Embryonic facial prominence (tissue), 1 donor: ENCODE measurements around the gene VPS39.
"Not testable (repeated sequence)": the region's sequence is repeated elsewhere in the genome, so short reads cannot be mapped to it uniquely, and the experiment has no call there.

Source experiments
- DNase-seq: peaks from one replicate; pipeline ENCODE4 v3.0.0-alpha.2; 2016; ENCODE audit errors: extremely low spot score

Gene VPS39, protein sequence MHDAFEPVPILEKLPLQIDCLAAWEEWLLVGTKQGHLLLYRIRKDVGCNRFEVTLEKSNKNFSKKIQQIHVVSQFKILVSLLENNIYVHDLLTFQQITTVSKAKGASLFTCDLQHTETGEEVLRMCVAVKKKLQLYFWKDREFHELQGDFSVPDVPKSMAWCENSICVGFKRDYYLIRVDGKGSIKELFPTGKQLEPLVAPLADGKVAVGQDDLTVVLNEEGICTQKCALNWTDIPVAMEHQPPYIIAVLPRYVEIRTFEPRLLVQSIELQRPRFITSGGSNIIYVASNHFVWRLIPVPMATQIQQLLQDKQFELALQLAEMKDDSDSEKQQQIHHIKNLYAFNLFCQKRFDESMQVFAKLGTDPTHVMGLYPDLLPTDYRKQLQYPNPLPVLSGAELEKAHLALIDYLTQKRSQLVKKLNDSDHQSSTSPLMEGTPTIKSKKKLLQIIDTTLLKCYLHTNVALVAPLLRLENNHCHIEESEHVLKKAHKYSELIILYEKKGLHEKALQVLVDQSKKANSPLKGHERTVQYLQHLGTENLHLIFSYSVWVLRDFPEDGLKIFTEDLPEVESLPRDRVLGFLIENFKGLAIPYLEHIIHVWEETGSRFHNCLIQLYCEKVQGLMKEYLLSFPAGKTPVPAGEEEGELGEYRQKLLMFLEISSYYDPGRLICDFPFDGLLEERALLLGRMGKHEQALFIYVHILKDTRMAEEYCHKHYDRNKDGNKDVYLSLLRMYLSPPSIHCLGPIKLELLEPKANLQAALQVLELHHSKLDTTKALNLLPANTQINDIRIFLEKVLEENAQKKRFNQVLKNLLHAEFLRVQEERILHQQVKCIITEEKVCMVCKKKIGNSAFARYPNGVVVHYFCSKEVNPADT

DNA sequence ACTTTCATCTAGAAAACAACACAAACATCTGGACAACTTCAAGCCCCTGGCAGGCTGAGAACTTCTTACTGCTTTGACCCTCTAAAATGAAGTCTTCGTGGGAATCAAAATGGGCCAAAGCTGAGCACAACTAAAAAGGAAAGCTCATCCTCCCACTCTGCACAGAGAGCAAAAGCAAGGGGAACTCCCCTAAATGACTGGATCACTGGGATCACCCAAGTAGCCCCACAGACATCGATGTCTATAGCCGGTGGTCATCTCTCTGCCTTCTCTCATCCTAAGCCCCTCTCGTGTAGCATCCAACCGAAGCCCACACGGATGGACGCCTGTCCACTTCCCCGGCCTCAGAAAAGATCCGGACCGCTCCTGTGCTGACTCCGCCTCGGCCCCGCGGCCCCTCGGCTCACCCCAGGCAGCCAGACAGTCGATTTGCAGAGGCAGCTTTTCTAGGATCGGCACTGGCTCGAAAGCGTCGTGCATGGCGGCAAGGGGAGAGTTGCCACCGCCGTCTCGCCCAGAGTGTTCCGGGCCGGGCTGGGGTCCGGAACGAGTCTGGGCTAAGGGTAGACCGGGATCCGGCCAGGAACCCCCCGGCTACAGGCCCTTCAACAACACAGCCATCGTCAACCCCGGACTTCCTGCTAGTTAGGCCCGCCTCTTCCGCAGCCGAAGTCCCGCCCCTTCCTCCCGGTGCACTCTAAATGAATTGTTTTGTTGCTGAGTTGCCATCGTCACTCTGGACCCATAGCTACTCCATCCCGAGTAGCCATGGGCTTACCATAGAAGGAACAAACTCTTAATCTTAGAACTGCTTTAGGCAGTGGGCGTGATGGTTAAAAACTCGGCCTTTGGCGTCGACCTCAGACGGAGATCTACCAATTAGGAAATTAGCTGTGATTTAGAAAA lies at the start of gene VPS39:
Gene VPS39, minus strand, starts transcription at position 631 of the 906 bp plus-strand sequence. Its CDS starts 151 bp downstream, at position 480.
- DNase-seq = peak; percentile 82

DNA sequence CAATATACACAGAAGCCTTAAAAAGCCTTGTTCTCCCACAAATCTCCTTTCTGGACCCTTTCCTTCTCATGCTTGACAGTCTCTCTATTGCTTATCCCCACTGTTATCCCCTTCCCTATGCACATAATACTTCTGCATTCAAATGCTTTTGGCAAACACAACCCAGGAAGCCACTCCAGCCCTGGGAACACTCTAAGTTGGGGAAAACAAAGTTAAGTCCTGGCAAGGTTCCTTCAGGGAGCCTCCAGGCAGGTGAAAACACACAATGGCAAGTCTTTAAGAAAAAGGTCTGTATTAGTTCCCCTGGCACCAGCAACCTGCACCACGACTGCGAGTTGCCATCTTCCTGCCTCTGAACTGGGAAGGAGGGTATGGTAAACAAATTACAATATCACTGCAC lies 45.2 kb upstream of the VPS39 start:
- no peak for DNase-seq

DNA sequence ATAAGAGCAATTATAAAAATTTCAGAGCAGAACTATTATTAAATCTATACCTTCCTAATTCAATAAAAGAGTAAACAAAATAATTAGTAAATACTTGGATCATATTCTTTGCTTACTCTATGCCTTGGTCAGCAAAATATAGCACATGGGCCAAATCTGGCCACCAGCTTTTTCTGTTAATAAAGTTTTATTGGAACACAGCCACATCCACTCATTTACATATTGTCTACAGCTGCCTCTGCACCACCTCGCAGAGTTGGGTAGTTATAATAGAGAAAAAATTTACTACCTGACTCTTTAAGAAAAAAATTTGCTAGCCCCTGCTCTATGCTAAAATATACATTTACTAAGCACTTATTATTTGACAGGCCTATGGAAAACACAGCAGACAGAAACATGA lies 32.7 kb upstream of the VPS39 start:
- no peak for DNase-seq

DNA sequence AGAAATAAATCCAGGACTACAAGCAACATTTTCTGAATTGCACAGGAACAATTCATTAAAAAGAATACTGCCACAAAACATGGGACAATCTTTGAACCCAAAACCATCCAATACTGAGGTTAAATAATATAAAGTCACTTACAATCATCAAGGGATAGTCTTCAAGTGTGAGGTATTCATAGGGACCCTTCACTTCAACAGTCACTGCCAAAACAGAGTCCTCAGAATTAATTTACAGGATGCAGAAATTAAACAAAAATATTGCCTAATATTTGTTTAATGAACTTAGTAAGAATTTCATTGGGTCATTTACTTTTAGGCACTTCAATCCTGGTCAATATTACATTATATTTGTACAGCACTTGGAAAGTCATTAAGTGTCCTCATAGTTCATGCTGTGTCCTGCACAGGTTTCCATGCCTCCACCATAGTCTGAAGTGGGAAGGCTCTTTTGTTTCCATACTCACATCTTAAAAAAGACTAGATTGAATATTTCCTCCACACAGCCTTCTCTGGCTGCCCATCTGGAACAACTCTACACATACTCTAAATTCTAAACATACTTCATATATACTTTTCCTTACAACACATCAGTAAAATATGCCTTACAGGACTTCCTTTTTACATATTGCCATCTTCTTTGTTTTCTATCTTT lies 31.6 kb upstream of the VPS39 start:
- no peak for DNase-seq

DNA sequence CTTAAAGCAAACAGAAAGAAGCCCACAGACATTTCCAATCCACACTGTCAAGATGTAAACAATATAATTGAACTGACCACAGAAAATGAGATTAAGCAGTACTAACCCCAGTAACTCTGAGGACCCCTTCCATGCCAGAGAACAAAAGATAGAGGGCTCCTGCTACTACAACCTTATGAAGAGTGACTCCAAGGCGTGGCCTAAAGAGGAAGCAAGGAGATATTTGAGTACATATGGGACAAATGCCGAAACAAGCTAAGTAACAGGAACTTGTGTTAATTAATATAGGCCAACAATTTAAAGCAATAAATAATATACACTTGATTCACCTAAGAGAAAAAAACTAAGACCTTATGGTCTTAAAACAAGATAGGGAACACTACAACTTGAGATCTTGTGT lies 25.0 kb upstream of the VPS39 start:
- DNase-seq = no peak

DNA sequence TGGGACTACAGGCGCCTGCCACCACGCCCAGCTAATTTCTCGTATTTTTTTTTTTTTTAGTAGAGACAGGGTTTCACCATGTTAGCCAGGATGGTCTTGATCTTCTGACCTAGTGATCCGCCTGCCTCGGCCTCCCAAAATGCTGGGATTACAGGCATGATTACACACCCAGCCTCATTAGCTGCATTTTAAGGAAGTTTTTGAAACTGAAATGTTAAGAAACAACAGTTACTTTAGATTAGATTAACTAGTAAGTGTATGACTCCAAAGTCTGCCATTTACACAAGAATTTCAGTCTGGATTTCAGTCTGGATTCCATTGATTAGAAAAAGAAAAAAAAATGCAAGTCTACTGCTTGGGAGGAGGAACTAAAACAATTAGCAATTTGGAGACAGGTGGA lies 24.5 kb upstream of the VPS39 start:
- no peak for DNase-seq

DNA sequence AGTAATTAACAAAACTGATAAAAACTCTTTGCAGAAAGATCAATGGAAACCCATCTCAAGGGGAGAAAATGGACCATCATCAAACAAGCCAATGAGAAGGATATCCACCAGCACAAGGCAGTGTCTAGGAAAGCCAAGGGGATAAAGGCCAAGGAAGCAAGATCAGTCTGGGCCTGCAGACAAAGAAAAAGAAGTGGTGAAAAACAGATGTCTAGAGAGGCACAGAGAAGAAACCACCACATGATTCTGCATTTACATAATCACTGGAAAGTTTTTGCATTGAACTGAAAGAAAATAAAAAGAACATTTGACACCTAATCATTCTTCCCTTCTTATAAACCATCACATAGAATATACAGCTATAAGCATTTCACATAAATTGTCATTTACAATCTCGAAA lies 23.0 kb upstream of the VPS39 start:
- no peak for DNase-seq

DNA sequence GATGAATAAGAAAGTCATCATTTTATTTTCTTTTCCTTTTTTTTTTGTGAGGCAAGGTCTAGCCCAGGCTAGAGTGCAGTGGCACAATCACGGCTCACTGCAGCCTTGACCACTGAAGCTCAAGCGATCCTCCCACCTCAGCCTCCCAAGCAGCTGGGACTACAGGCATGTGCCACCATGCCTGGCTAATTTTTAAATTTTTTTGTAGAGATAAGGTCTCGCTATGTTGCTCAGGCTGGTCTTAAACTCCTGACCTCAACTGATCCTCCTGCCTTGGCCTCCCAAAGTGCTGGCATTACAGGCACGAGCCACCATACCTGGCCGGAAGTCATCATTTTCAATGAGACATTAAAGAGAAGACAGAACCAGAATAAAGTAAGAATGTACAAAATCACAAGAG lies 20.9 kb upstream of the VPS39 start:
- DNase-seq = not testable (repeated sequence)

DNA sequence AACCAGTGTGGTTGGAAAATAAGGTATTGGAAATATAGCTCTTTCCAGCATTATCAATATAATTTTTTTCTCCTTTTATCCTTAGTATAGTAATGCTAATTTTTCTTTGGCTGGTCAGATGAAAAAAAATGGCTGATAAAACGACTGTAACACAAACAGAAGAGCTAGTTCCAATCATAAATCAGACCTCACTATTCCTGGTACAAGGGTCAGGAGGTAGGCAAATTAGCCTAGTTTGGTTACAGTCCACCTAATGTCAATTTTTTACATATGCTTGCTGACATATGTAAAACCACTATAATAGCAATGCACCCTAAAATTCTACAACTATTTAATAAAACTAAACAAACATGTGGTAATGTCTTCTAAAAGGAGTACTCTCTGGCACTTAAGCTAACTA lies 19.9 kb upstream of the VPS39 start:
- no peak for DNase-seq

DNA sequence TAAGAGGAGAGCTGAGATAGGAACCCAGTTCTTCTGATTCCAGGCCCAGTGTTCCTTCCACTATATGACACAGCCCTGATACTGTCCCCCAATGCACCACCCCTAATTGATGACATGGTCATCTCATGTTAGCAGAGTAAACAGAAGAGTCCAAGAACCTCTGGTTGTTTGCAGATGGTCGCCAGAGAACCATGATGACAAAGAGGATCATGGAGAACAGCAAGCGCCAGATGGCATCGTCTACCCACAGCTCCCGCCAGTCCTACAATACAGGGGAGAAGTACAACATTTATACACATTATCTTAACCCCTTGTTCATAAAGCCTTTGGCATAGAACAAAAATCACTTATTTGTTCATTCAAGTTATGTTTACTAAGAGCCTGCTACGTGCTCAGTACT lies 18.5 kb upstream of the VPS39 start:
- DNase-seq = no peak

DNA sequence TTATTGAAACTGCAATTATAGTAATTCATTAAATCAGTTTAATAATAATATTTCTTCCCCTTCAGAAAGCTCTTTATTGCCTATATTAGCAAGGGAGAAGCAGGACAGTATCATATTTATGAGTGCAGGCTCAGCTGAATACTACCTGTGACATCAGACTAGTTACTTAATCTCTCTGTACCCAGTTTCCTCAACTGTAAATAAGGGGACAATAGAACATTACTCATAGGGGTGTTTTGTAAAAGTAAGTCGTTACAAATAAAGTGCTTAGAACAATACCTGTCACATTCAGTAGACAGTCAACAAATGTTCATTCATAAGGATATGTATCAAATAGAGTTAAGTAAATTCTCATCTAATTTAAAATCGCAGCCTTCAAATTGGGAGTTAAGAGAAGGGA lies 12.1 kb upstream of the VPS39 start:
- no peak for DNase-seq

DNA sequence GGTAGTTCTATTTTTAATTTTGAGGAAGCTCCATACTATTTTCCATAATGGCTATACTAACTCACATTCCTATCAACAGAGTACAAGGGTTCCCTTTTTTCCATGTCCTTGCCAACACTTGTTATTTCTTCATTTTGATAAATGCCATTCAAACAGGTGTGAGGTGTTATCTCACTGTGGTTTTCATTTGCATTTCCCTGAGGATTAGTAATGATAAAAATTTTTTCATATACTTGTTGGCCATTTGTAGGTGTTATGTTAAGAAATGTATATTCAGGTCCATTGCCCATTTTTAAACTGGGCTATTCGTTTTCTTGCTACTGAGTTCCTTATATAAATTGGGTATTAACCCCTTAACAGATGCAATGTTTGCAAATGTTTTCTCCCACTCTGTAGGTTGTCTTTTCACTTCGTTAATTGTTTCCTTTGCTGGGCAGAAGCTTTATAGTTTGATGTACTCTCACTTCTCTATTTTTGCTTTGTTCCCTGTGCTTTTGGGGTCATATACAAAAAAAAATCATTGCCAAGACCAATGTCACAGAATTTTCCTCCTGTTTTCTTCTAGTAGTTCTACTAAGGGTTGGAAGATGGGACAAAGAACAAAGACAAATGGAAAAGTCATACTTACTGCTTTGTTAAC lies 11.0 kb upstream of the VPS39 start:
- DNase-seq = no peak

DNA sequence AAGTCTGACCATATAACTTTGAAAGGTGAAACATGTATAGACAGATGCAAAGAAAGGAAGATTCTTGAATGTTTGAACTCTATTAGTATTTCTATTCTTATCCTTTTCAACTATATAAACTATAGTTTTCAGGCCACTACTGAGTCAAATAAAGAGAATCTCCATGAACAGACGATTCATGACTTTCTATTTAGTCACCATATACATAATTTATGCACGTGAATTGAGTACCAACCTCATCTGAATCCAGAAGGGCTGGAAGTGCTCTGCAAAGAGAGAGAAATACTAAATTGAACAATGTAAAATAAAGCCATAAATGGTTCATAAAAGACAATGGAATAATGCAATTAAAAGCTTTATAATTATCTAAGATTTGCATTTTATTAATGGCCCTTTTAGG lies 9.5 kb upstream of the VPS39 start:
- DNase-seq = no peak

DNA sequence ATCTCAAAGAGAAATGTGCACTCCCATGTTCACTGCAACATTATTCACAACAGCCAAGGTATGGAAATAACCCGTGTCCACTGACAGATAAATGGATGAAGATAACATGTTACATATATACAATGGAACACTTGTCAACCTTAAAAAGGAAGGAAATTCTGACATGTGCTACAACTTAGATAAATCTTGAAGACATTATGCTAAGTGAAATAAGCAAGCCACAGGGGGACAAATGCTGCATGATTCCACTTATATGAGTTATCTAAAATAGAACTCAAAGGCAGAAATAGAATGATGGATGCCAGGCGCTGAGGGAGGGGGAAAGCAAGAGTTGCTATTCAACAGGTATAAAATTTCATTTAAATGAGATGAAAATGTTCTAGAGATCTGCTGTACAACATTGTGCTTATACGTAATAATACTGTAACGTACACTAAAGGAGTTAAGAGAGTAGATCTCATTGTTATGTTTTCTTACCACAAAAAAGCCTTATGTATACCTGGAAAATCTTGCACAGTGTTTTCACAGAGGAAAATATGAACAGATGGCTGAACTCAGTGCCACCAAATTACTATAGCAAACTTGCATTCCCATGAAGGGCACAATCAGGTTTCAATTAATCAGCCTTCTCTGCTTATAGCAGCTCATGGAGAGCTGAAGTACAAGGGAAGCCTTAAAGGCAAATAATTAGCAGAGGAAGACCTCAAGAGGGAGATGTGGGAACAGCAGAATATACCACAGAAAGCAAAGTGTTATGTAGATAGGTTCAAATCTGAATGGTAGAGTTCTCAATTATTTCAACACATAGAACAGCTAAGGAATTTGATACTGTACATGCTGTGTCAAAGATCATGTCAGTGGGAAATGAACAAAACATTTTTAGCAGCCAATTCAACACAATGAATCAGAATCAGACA lies 8.1 kb upstream of the VPS39 start:
- peak; percentile 27 for DNase-seq

DNA sequence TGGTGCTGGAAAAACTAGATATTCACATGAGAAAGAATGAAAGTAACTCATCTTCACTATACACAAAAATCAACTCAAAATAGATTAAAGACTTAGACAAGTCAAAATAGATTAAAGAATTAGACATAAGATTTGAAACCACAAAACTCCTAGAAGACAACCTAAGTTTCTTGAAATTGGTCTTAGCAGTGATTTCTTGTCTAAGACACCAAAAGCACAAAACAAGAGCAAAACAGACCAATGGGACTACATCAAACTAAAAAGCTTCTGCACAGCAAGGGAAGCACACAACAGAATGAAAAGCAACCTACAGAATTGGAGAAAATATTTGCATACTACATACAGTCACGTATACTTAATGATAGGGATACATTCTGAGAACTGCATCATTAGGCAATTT lies 6.5 kb upstream of the VPS39 start:
- no peak for DNase-seq

DNA sequence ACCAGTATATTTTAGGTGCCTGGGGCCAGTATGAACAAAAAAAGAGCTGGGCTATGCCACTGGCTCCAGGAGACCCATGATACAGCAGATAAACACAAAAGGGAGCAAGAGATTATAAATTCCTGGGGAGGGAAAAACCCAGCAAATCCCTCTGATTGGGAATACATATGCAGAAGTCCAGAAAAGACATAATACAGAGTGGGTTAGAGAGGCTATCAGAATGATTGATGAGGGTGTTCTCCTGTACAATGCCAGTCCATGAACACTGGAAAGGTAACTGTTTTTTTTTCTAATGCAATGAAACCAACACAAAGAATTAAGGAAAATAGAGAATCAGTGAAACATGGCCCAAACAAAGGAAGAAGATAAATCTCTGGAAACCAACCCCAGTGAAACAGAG lies 5.4 kb upstream of the VPS39 start:
- DNase-seq = no peak

DNA sequence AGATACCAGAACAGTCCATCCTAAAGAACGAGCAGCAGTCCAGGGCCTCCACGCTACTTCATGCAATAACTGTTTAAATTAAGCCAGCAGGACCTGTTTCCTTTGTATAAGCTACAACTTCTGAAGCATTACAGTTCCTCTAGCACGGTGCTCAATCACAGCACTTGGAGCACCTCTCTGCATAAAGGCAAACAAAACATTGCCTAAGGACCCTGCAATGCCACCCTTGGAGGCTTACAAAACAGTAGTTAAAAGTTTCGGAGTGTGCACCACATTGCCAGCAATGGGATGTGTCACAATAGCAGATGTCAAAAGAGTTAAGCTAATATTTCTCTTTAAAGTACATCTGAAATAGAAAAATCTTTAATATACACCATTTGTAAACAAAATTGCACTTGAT lies 2.6 kb upstream of the VPS39 start:
- DNase-seq = no peak

DNA sequence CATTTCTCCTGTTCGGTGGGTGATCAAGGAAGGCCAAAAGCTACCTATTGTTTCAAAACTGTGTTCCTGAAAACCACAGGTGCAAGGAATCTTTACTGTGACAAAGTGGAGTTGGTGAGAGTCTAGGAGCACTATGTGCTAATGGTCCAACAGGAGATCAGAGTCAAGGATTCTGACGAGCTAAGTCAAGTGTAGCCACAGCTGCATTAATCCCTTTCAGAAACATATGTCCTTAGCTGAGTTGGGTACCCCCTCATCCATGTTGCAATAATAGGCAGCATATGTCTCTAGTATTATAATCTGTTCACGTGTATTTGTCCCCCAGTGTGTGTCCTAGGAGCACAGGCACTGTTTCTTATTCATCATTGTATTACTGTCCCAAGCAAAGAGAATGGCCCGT lies 1.7 kb downstream of the VPS39 start:
- DNase-seq = peak; percentile 7

DNA sequence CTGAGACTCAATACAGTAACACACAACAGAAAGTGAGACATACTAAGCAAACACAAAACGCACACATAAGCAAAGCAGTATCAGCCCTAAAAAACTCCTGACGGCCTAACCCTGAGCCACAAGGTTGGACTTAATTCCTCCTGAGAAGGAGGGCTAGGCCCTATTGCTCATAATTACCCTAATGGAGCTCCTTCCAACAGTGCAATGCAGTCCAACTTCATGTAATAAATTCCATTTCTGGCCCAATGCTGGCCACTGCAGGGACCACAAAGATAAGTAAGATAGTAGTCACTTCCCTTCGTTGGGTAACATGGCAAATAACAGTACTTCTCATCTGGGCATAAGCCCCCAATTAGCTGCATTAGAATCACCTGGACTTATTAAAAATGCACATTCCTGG lies 4.2 kb downstream of the VPS39 start:
- DNase-seq = no peak

DNA sequence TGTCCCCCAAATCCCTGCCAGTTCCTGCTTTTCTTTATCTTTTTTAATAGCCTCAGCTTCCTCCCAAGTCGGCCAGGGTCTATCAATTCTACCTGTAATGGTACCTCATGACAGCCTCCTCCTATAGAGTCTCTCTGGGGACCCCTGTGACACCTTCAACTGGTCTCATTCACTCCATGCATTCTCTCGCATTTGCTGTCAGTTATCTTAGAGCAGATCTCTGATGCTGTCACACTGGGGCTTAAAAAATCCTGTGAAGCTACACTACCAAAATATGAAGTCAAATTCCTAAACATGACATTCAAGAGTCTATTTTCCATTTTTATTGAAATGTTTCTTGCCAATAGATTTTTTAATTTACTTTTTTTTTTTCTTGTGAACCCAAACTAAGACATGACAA lies 5.5 kb downstream of the VPS39 start:
- no peak for DNase-seq
